Myocyte (in vitro differentiated cells): ENCODE results near the gene CUTC. TPM values are rescaled to one million over a fixed set of nuclear protein-coding genes. Genes with fewer than 3 reads are reported as not detected.
A peak's percentile ranks its signal among the peaks of the same experiment; 100 is the strongest.

Source experiments
- DNase-seq: peaks from one replicate; pipeline ENCODE4 v3.0.0-alpha.2; 2012; ENCODE audit warnings: low read depth
- total RNA-seq: library from RNA; depleted of rRNA; stranded (reverse); fragments of >200 nt; gene quantifications from 2 replicates; pipeline ENCODE4 v1.2.3, GENCODE V29; 2014

CUTC gene
- total RNA-seq, 1 donor from 2014 or later: 28.1 TPM

GRCh38 chr10:99782447-99783286, 50.6 kb downstream of the CUTC start, which contains the start of gene ABCC2:
TSS of gene ABCC2 (plus strand) at chr10:99782640. CDS start at chr10:99782845, 205 bp downstream.
- no peak for DNase-seq

DNA sequence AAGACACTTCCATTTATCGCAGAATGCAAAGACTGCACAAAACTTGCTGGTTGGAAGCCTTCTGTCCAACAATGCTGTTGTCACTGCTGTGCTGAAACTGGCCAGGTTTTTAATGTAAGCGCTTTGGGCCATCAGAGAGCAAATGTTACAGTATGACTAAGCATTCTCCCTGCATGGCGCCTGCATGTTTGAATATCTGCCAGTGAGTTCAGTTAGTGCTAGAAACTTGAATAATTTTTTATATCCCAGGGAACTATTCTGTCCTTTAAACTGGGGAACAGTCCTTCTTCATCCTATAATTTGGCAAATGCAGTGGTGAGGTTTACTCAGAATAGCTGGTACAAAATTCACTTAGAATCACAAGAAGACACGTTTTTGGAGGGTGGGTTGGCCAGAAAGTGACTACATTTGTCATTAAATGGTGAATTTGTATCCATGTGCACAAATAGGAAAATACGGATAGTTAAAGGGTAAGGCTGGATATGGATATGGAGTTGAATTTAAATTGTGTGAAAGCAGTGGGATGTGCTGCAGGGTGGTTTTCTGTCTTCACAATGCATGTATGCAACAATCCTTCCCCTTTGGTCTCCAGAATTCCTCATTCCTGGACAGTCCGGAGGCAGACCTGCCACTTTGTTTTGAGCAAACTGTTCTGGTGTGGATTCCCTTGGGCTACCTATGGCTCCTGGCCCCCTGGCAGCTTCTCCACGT, 52.1 kb downstream of the CUTC start:
- DNase-seq: peak; percentile 73

DNA sequence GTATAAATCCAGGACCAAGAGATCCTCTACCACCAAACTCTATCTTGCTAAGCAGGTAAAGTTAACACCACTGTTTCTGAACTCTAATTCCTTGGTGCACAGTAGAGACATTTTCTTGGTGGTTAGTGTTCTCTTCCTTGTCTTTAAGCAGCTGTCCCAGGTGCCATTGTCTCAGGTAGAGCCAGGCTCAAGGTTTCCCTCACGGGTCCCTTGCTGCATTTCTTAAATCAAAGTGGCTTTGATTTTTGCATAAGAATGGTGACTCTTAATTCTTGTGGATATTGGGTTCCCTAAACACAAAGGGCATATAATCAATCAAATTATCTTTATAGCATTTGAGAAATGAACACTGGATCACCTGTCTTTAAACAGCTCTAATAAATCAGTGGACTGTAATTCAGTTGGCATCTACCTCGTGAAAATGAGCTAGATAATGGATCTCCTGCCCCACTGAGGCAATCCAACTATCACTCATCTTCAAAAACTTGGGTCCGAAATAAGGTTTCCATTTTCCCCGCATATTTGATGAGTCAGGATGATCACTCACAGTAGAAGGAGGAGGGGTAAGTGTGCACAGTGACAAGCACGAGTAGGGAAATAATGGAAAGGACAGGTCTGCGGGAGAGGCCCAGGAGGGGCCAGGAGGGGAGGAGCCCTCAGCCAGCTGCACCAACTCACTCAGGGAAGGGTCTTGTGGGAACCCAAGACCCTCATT, 52.9 kb downstream of the CUTC start:
- no peak for DNase-seq

DNA sequence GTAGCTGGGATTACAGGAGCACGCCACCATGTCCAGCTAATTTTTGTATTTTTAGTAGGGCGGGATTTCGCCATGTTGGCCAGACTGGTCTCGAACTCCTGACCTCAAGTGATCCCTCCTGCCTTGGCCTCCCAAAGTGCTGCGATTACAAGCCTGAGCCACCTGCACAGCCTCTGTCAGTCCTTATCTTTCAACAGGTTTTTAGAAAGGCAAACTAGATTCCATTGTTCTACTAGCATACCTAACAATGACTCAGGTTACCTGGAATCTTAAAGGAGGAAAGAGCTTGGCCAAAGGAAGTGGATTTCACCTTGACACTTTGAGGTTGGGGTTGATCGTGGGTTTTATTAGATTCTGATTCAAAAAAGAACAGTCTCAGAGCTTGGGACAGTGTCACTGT, 53.6 kb downstream of the CUTC start:
- no peak for DNase-seq

GRCh38 chr10:99787311-99787710, 55.3 kb downstream of the CUTC start:
- DNase-seq: no peak

DNA sequence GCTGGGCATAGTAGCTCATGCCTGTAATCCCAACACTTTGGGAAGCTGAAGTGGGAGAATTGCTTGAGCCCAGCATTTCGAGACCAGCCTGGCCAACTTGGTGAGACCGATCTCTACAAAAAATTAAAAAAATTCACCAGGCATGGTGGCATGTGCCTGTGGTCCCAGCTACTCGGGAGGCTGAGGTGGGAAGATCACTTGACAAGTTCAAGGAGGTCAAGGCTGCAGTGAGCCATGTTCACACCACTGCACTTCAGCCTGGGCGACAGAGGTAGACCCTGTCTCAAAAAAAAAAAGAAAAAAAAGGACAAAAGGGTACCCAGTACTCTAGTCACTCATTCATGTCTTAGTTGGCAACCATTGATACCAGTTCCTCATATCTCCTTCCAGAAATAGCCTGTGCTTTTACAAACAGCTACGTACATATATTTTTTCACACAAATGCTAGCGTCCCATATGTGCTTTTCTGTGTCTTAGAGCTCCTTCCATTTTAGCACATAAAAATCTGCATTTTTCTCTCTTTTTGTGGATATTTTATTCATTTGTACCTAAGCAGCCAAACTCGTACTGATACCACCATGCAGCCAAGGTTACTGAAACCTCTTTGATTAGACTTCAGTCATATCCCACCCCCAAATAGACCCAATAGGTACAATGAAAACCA, 55.9 kb downstream of the CUTC start:
- no peak for DNase-seq

DNA sequence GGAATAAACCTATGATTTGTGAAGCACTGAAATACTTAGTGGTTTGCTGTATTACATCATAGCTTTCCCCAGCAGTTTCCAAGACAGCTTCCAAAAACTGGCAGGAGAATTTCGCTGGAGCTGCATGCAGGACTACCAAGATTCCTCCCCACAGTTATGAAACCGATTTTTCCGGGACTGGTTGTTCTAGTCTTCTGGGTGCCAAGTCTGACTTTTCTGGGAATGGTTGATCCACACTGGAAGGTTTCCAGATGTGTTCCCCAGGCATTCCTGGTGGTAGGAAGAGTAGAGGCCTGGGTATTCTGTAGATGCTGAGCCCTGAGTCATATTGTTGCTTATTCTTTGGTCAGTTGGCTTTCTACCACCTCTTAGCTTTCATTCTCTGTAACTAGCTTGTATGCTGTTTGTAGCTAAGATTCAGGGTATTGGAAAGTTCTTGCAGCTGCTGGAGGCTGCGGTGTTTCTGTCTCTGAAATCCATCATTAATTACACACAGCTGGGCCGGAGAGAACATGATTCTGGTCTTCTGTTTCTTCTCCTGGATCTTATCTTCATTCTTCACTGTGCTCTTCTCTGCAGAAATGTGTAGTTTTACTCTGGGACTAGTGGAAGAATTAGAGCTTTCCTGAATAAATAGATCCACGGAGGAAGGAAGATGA, 56.7 kb downstream of the CUTC start:
- DNase-seq: peak; percentile 80

DNA sequence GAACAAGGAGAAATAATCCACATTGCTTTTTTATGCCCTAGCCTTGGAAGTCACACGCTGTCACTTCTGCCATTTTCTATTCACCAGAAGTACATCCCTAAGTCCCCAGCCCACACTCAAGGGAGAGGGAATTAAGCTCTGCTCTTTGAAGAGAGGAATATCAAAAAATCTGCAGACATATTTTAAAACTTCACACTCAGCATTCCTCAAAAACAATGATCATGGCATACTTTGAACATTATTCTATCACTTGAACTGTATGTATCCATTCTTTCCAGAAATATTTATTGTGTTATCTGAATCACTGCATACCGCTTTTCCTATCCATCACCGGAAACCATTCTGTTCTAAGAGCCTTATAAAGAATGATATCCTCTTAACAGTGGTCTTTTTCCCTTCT, 59.8 kb downstream of the CUTC start:
- DNase-seq: no peak

DNA sequence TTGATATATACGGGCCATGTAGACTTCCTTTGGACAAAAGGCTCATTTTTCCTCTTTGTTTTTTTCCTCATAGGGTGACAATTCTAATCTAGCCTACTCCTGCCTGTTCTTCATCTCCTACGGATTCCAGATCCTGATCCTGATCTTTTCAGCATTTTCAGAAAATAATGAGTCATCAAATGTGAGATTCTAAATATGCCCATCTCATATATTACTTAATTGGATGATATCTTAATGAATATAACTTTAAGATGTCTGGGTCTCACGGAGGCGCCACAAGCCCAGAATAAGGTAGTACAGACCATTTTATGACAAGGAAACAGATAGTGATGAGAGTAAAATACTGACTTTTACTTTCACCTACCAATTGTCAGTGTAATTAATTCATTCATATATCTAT, 61.8 kb downstream of the CUTC start:
- no peak for DNase-seq

DNA sequence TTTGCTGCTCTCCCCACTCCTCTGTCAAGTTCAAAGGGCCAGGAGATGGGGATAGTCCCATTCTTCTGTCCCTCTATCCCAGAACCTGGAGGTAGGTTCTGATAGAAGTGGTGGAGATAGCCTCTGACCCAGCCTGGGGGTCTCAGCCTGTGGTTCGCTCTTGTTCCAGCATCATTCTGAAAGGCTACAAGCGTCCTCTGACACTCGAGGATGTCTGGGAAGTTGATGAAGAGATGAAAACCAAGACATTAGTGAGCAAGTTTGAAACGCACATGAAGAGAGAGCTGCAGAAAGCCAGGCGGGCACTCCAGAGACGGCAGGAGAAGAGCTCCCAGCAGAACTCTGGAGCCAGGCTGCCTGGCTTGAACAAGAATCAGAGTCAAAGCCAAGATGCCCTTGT, 64.9 kb downstream of the CUTC start:
- DNase-seq: no peak

GRCh38 chr10:99798031-99798430, 66.0 kb downstream of the CUTC start:
- no peak for DNase-seq

- no peak for DNase-seq
Observed at GRCh38 chr10:99798920-99799319, 66.9 kb downstream of the CUTC start.

GRCh38 chr10:99799613-99800012, 67.6 kb downstream of the CUTC start:
- no peak for DNase-seq

- no peak for DNase-seq
Observed at GRCh38 chr10:99804471-99804870, 72.4 kb downstream of the CUTC start.

DNA sequence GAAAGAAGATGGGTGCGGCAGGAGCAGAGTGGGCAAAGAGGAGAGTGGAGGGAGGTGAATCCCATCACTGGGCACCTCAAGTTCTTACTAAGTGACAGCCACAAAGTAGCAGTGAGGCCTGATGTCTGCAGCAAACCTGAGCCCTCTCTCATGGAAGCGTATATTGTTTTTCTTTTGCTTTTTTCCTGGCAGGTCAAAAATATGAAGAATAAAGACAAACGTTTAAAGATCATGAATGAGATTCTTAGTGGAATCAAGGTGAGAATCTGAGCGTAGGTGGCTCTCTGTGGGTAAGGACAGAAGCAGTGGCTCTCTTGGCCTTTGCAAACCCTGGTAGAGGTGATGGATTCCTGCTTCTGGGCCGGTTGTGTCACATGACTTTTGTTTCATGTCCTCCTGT, 73.2 kb downstream of the CUTC start:
- no peak for DNase-seq

Other genes with a start within 250 kb of the CUTC start
- gene NKX2-3, start 199.3 kb upstream of the CUTC start, total RNA-seq: 0.21 TPM in 1 of 2 replicates, not detected in the other
- 20.7 and 20.9 TPM in 2 replicates for gene SLC25A28, start 111.8 kb upstream of the CUTC start, total RNA-seq
- gene ENTPD7, start 72.7 kb upstream of the CUTC start, total RNA-seq: 7.8 and 9.3 TPM in 2 replicates
- gene COX15, start 107 bp upstream of the CUTC start, total RNA-seq: 40.1 and 40.2 TPM in 2 replicates
- 0.05 and 0.32 TPM in 2 replicates for gene ABCC2, start 50.4 kb downstream of the CUTC start, total RNA-seq